Activated T-cell treated with anti-CD3 and anti-CD28 coated beads, Interleukin-2, amount 50 U/mL, for 4 hours (primary cell): Measurements from ENCODE around the gene LDLRAD3. TPM values are rescaled to one million over a fixed set of nuclear protein-coding genes. Genes with fewer than 3 reads are reported as not detected.

Source experiments
- ATAC-seq, 2 donors: fragments of 200-7000 bp; cut with Tn5 transposase; one replicate each; pipeline ENCODE4 v1.10.0; 2021
- DNase-seq: peaks from one replicate; pipeline ENCODE4 v3.0.0-alpha.2; 2020
- H3K27me3 Mint-ChIP-seq: one replicate; pipeline ENCODE4 v1.8.0; 2021; ENCODE audit warnings: low read depth, mixed read lengths
- H3K36me3 Mint-ChIP-seq: one replicate; pipeline ENCODE4 v1.8.0; 2022; ENCODE audit warnings: mixed read lengths; ENCODE audit not compliant: insufficient read depth
- H3K4me1 Mint-ChIP-seq: one replicate; pipeline ENCODE4 v1.8.0; 2021; ENCODE audit warnings: low read depth, mixed read lengths
- H3K4me3 Mint-ChIP-seq: one replicate; pipeline ENCODE4 v1.8.0; 2021; ENCODE audit warnings: mild to moderate bottlenecking, moderate library complexity, mixed read lengths
- H3K9me3 Mint-ChIP-seq: one replicate; pipeline ENCODE4 v1.8.0; 2021; ENCODE audit warnings: mixed read lengths
- total RNA-seq, 3 donors: library from RNA; stranded (reverse); gene quantifications; one replicate each; pipeline ENCODE4 v1.2.1, GENCODE V29; 2021

The LDLRAD3 gene
- total RNA-seq, 3 donors from 2014 or later, result 0.29 to 0.76 (median 0.71) TPM

GRCh38 chr11:36056160-36056751 lies 112.4 kb downstream of the LDLRAD3 start:
- no peak for ATAC-seq
- Mint-ChIP-seq H3K4me3 (no peak overlapping the region), H3K9me3 (peaks cover 5% of the 10 kb centered on the region)

GRCh38 chr11:36057379-36058042 lies 113.6 kb downstream of the LDLRAD3 start:
- Mint-ChIP-seq H3K9me3 (peaks cover 5% of the 10 kb centered on the region), H3K36me3 (no peaks in the 10 kb centered on the region), H3K4me1 (no peaks in the 10 kb centered on the region), H3K27me3 (peaks cover 7% of the 10 kb centered on the region), H3K4me3 (no peak overlapping the region)
- no peak for ATAC-seq
- DNase-seq, result no peak

More at GRCh38 chr11:36056160-36056751, 112.4 kb downstream of the LDLRAD3 start:
- no peaks in the 10 kb centered on the region for H3K36me3 Mint-ChIP-seq
- no peak for DNase-seq
- H3K4me1 Mint-ChIP-seq, result no peaks in the 10 kb centered on the region
- H3K27me3 Mint-ChIP-seq, result peaks cover 7% of the 10 kb centered on the region

- Mint-ChIP-seq H3K9me3 (peaks cover 9% of the 10 kb centered on the region), H3K4me1 (no peaks in the 10 kb centered on the region), H3K36me3 (no peaks in the 10 kb centered on the region), H3K27me3 (peaks cover 13% of the 10 kb centered on the region), H3K4me3 (no peak overlapping the region)
- ATAC-seq, result no peak
- no peak for DNase-seq
These were observed 115.8 kb downstream of the LDLRAD3 start for GRCh38 chr11:36059660-36060059.

- Mint-ChIP-seq H3K4me1 (no peaks in the 10 kb centered on the region), H3K36me3 (no peaks in the 10 kb centered on the region), H3K4me3 (no peak overlapping the region), H3K9me3 (peaks cover 9% of the 10 kb centered on the region), H3K27me3 (peaks cover 11% of the 10 kb centered on the region)
- ATAC-seq (no peak), DNase-seq (no peak)
These were observed 117.1 kb downstream of the LDLRAD3 start for GRCh38 chr11:36060926-36061325.

- Mint-ChIP-seq H3K4me3 (no peak overlapping the region), H3K36me3 (no peaks in the 10 kb centered on the region), H3K9me3 (peaks cover 9% of the 10 kb centered on the region), H3K27me3 (peaks cover 11% of the 10 kb centered on the region), H3K4me1 (no peaks in the 10 kb centered on the region)
- no peak for DNase-seq
- no peak for ATAC-seq
These were observed 117.6 kb downstream of the LDLRAD3 start for GRCh38 chr11:36061471-36061870.

GRCh38 chr11:36062796-36063365 lies 119.0 kb downstream of the LDLRAD3 start:
- H3K36me3 Mint-ChIP-seq, result no peaks in the 10 kb centered on the region
- DNase-seq (no peak), ATAC-seq (no peak)
- peaks cover 15% of the 10 kb centered on the region for H3K9me3 Mint-ChIP-seq
- H3K27me3 Mint-ChIP-seq, result peaks cover 6% of the 10 kb centered on the region
- H3K4me1 Mint-ChIP-seq, result no peaks in the 10 kb centered on the region
- H3K4me3 Mint-ChIP-seq, result no peak overlapping the region

GRCh38 chr11:36065436-36065835 lies 121.6 kb downstream of the LDLRAD3 start:
- no peak for DNase-seq
- H3K4me1 Mint-ChIP-seq, result no peaks in the 10 kb centered on the region
- H3K27me3 Mint-ChIP-seq, result peaks cover 8% of the 10 kb centered on the region
- peaks cover 9% of the 10 kb centered on the region for H3K9me3 Mint-ChIP-seq
- ATAC-seq, result no peak
- no peaks in the 10 kb centered on the region for H3K36me3 Mint-ChIP-seq
- H3K4me3 Mint-ChIP-seq, result no peak overlapping the region

- Mint-ChIP-seq H3K4me1 (no peaks in the 10 kb centered on the region), H3K9me3 (peaks cover 9% of the 10 kb centered on the region), H3K36me3 (no peaks in the 10 kb centered on the region), H3K4me3 (no peak overlapping the region), H3K27me3 (peaks cover 8% of the 10 kb centered on the region)
- DNase-seq (no peak), ATAC-seq (no peak)
These were observed 123.0 kb downstream of the LDLRAD3 start for GRCh38 chr11:36066891-36067290.

GRCh38 chr11:36069576-36070212 lies 125.8 kb downstream of the LDLRAD3 start:
- H3K4me1 Mint-ChIP-seq, result no peaks in the 10 kb centered on the region
- peaks cover 6% of the 10 kb centered on the region for H3K9me3 Mint-ChIP-seq

GRCh38 chr11:36070213-36070953 lies 126.5 kb downstream of the LDLRAD3 start:
- ATAC-seq (no peak), DNase-seq (no peak)
- H3K4me1 Mint-ChIP-seq, result no peaks in the 10 kb centered on the region
- no peak overlapping the region for H3K4me3 Mint-ChIP-seq
- peaks cover 1% of the 10 kb centered on the region for H3K27me3 Mint-ChIP-seq
- peaks cover 6% of the 10 kb centered on the region for H3K9me3 Mint-ChIP-seq
- H3K36me3 Mint-ChIP-seq, result no peaks in the 10 kb centered on the region

More at GRCh38 chr11:36069576-36070212, 125.8 kb downstream of the LDLRAD3 start:
- no peaks in the 10 kb centered on the region for H3K36me3 Mint-ChIP-seq
- H3K27me3 Mint-ChIP-seq, result peaks cover 1% of the 10 kb centered on the region
- H3K4me3 Mint-ChIP-seq, result no peak overlapping the region
- DNase-seq, result no peak
- ATAC-seq, result no peak

- H3K4me3 Mint-ChIP-seq, result no peak overlapping the region
- H3K27me3 Mint-ChIP-seq, result peaks cover 1% of the 10 kb centered on the region
- H3K9me3 Mint-ChIP-seq, result peaks cover 6% of the 10 kb centered on the region
- H3K4me1 Mint-ChIP-seq, result no peaks in the 10 kb centered on the region
- no peak for DNase-seq
- no peaks in the 10 kb centered on the region for H3K36me3 Mint-ChIP-seq
- no peak for ATAC-seq
These were observed 127.1 kb downstream of the LDLRAD3 start for GRCh38 chr11:36070954-36071330.

GRCh38 chr11:36071917-36072500 lies 128.1 kb downstream of the LDLRAD3 start:
- no peaks in the 10 kb centered on the region for H3K4me1 Mint-ChIP-seq
- no peak for ATAC-seq
- no peaks in the 10 kb centered on the region for H3K36me3 Mint-ChIP-seq
- peaks cover 1% of the 10 kb centered on the region for H3K27me3 Mint-ChIP-seq
- peaks cover under 1% of the 10 kb centered on the region for H3K9me3 Mint-ChIP-seq
- DNase-seq, result no peak
- H3K4me3 Mint-ChIP-seq, result no peak overlapping the region

GRCh38 chr11:36073411-36074203 lies 129.7 kb downstream of the LDLRAD3 start:
- DNase-seq (no peak), ATAC-seq (no peak)
- H3K4me1 Mint-ChIP-seq, result no peaks in the 10 kb centered on the region
- no peak overlapping the region for H3K4me3 Mint-ChIP-seq
- peaks cover 1% of the 10 kb centered on the region for H3K27me3 Mint-ChIP-seq
- H3K36me3 Mint-ChIP-seq, result no peaks in the 10 kb centered on the region
- no peaks in the 10 kb centered on the region for H3K9me3 Mint-ChIP-seq
